Endometrial microvascular endothelial cells (primary cell): Measurements from ENCODE around the gene ATP9B. TPM values are rescaled to one million over a fixed set of nuclear protein-coding genes. Genes with fewer than 3 reads are reported as not detected.
"Not testable (repeated sequence)": the region's sequence is repeated elsewhere in the genome, so short reads cannot be mapped to it uniquely, and the experiment has no call there.

Experiments
- in situ Hi-C: cut with HindIII; loops from 2 replicates; pipeline ENCODE4 v1.10.0; 2017; ENCODE audit warnings: low sequenced_read_pairs, low pct_unique_long_range_greater_than_20kb; ENCODE audit errors: inconsistent ontology term
- total RNA-seq: library from RNA; depleted of rRNA; stranded (reverse); fragments of >200 nt; gene quantifications from one replicate; pipeline ENCODE4 v1.2.3, GENCODE V29; 2015; ENCODE audit errors: inconsistent ontology term

The ATP9B gene
- total RNA-seq, 1 donor from 2014 or later: 9.5 TPM

DNA sequence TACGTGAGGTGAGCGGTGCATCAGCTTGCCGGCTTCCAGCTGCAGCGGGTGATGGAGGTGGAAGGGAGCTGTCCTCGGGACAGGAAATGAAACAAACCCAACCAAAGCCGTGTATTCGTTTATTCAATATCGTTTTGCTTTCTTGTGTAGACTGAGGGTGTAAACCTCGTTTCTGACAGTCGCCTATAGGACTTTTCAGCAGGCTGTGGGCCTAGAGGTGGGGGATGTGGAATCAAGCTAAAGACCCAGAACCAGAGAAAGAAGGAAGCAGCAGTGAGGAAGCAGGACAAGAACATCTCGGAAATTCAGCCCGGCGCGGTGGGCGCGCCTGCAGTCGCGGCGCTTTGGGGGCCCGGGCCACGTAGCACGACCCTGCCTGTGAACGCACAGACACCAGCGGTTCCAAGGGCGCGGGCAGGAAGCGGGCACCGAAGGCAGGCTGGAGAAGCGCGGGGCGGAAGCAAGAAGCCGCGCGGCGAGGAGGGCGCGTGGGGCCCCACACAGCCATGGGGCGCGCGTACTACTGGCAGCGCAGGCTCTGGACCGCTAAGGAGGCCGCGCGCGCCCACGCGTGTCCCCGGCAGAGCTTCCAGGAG lies 755 bp upstream of the ATP9B start:
- in situ Hi-C loops: no loop called here

DNA sequence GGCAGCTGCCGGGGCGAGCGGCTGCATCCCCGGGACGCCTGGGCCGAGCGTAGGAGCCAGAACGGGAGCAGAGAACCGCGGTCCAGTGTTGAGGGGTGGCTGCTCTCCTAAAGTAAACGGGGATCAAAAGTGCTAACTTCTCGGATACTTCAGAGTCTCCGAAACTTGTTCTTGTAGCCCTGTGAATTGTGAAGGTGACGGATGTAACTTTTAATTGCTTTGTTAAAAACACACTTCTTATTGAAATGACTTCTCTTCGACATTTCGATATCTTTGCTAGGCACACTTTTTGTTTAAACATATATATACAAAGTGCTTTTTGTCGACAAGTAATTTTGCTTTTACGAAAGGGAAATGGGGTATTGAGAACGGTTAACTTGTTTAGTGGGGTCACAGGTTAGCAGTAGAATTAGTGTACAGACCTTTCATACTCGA lies 540 bp downstream of the ATP9B start:
- in situ Hi-C loops: no loop called here

DNA sequence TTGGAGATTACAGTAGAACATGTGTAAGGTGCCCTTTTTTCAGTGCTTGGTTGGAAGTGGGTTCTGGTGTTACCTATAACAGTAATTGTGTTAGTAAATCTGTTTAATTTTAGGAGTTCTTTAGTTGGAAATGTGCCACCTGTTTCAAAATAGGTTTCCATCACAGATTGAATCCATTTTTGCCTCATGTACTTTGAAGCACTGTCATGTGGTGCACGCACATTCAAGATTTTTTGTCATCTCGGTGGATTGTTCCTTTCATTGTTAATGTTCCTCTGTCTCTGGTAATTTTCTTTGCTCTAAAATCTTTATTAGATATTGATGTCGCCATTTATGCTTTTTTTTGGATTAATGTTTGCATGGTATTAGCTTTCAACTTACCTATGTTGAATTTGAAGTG lies 1.3 kb downstream of the ATP9B start:
- in situ Hi-C loops: no loop called here

DNA sequence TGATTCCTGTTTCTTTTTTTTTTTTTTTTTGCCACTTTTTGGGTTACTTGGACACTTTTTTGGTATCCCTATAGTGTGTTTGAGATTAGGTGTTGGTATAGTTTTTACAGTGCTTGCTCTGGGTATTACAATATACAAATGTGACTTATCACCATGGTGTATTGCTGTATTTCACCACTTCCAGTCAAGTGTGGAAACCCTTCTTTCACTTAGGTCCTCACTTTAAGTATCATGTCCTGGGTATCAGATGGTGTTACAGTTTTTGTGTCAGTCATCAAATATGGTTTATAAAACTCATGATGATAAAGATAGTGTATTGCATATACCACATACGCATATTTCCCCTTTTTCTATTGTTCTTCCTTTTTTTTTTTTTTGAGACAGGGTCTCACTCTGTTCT lies 1.8 kb downstream of the ATP9B start:
- in situ Hi-C loops: no loop called here

DNA sequence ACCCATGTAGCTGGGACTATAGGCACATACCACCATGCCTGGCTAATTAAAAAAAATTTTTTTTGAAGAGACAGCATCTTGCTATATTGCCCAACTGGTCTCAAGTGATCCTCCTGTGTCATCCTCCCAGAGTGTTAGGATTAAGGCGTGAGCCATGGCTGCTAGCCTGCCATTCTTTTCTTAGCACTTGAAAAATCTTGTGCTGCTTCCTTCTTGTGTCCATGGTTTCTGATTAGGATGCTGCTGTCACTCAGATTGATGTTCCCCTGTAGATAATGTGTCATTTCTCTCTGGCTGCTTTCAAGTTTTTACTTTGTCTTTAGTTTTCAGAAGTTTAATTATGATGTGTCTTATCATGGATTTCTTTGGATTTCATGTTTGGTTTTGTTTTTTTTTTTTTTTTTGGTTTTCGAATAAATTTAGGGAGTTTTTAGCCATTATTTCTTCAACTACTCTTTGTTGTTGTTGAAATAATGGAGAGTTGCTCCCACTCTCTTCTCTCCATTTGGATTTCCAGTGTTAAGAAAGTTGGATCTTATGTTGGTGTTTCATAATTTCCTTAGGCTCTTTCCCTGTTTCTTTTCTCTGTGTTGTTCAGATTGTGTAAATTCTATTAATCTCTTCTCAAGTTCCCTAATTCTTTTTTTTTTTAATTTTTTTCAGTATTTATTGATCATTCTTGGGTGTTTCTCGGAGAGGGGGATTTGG lies 2.5 kb downstream of the ATP9B start:
- in situ Hi-C loops: no loop called here

DNA sequence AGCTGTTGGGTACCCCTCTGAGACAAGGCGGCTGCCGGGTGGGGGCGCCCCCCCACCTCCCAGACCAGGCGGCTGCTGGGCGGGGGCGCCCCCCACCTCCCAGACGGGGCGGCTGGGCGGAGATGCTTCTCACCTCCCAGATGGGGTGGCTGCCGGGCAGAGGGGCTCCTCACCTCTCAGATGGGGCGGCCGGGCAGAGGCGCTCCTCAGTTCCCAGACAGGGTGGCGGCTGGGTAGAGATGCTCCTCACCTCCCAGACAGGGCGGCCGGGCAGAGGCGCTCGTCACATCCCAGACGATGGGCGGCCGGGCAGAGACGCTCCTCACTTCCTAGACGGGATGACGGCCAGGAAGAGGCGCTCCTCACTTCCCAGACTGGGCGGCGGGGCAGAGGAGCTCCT lies 3.5 kb downstream of the ATP9B start:
- in situ Hi-C loops: not testable (repeated sequence)

DNA sequence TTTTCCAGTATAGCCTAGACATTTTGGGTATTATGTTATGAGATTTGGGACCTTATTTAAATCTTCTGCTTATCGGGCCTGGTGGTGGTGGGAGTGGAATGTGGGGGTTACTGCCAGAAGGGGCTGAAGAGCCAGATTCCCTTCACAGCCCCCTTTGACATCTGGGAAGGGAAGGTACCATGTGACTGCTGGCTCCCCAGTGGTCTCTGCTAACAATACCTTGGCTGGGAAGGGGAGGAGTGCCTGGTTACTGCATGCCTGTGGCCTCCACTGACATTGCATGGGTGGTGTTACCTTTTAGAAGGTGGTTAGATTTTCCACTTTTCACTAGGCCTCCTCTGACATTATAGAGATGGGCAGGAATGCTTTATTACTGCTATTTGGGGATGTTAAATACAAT lies 8.0 kb downstream of the ATP9B start:
- in situ Hi-C loops: no loop called here

DNA sequence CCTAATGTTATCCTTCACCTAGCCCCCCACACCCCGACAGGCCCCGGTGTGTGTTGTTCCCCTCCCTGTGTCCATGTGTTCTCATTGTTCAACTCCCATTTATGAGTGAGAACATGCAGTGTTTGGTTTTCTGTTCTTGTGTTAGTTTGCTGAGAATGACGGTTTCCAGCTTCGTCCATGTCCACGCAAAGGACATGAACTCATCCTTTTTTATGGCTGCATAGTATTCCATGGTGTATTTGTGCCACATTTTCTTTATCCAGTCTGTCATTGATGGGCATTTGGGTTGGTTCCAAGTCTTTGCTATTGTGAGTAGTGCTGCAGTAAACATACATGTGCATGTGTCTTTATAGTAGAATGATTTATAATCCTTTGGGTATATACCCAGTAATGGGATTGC lies 9.6 kb downstream of the ATP9B start:
- in situ Hi-C loops: not testable (repeated sequence)

DNA sequence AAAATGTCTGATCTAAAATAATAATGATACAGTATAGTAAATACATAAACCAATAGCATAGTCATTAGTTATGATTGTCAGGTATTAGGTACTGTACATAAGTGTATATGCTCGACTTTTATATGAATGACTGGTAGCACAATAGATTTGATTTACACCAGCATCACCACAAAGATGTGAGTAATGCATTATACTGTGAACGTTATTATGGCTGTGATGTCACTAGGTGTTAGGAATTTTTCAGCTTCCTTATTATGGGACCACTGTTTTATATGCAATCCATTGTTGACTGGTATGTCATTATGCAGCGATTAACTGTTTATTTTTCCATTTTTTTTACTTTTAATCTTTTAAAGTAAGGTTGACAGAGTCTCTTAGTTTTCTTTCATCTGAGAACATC lies 23.7 kb downstream of the ATP9B start:
- in situ Hi-C loops: no loop called here

DNA sequence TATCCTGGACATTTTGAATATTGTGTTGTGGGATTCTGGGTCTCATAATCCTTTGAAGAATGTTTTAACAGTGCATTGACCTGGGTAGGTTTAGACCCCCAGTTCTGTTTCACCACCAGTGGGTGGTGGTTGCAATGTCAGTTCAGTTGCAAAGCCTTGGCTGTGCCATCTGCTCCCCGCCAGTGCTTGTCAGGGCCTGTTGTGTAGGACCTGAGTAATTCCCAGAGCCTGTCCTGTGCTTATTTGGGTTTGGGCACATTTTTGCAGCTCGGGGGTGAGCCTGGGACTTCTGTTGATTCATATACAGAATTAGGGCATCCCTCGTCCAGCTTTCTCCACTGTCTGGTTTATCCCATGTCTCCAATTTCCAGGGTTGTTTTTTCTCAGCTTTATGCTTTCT lies 24.8 kb downstream of the ATP9B start:
- in situ Hi-C loops: no loop called here

DNA sequence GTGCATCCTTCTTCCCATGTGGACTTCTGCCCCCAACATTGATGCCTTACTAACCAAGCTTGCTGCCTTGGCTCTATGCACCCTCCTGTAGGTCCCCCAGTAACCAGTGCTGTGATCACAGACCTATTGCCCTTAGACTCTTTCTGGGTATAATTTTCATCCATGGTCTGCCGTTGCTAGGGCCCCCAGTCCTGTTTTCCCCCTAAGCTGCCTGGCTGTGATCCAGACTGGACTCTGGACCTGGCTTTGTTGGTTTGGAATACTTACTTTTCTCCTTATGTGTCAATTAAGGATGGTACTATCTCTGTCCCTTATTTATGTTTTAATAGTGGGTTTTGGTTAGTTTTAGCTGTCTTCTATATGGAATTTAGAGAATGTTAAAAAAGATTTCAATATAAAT lies 26.0 kb downstream of the ATP9B start:
- in situ Hi-C loops: no loop called here

DNA sequence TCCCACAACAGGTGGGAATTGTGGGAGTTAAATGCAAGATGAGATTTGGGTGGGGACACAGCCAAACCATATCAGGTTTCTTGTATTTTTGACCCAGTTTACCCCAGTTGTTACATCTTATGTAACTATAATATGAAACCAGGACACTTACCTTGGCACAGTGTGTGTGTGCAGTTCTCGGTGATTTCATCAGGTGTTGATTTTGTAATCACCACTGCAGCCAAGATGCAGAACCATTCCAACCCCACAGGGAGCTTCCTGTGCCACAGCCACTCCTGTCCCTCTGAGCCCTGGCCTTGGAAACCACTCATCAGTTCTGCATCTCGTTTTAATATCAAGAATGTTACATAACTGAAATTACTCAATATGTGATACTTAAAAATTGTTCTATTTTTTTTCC lies 31.8 kb downstream of the ATP9B start:
- in situ Hi-C loops: no loop called here

DNA sequence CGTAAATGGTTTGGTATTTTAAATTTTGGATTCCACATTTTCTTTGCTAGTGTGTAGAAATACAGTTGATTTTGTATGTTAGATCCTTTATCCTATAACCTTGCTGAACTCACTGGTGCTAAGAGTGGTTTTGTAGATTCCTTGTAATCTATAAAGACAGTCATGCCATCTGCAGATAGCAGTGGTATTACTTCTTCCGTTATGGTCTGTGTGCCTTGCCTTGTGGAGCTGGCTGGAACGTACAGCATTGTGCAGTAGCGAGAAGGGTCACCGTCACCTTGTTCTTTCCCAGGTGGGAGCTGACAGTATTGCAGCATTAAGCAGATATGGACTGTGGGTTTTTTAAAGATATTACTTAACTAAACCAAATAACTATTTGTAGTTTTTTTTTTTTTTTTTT lies 33.7 kb downstream of the ATP9B start:
- in situ Hi-C loops: no loop called here

DNA sequence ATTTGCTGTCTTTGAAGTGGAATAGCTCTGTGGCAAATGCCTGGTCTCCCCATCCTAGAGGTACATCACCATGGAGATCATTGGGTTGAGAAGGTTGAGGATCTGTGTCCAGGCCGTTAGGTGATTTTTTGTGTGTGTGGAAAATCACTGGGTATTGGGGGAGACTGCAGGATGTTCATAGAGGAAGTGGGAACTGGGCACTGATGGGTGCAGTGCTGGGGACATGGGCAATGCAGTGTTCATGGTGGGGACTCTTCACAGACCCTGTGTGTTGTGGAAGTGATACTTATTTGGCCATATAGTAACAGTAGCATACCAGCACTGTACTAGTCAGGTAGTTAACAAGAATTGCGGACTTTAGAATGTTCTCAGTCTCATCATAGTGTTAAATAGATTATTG lies 34.9 kb downstream of the ATP9B start:
- in situ Hi-C loops: no loop called here

DNA sequence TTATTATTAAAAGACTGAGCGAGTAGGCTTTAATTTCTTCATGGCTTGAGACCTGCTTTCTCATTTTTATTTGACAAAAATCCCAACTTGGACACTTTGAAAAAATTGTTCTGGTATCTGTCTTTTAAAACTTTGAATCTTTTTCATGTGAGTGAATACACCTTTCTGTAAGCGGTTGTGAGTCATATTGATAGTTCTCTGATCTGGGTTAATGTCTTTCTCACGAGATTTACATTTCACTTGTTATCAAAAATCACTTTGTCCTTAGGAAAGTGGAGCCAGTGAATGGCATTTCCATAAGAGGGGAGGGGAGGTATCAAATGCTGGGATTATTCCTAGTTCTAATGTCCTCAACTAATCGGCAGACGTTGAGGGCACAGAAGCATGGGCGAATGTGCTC lies 36.3 kb downstream of the ATP9B start:
- in situ Hi-C loops: no loop called here

DNA sequence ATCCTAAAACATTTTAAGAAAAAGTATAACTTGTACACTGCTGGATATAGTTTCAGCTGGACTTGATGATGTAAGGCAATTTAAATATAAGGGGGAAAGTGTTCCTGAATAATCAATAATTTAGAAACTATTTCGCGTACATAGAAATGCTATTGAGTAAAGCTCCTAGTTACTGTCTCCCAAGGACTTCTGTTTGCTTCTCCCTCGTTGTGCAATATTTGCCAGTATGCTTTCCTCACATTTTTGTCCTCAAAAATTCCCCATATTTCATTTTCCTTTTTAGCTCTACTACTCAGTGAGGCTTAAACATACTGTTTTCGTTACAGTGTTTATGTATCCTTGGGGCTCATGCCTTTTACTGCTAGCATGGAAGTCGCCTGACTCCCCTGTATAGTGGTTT lies 36.9 kb downstream of the ATP9B start:
- in situ Hi-C loops: no loop called here

DNA sequence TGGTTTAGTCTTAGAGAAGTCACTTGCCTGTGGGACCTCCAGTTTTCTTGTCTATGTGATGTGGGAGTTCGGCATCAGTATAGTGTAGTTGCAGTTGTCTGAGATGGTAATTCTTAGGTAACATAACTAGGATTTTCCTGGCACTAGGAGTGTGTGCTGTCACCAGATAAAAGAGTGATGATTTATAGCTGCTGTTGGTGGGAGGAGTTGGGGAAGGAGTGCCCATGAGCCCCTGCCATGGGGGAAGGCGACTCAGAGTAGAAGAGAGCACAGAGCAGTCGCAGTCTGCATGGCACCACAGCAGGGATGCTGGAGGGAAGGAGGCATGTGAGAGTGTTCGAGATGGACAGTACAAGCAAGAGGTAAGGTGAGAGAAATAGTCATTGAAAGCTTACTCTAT lies 38.7 kb downstream of the ATP9B start:
- in situ Hi-C loops: no loop called here

DNA sequence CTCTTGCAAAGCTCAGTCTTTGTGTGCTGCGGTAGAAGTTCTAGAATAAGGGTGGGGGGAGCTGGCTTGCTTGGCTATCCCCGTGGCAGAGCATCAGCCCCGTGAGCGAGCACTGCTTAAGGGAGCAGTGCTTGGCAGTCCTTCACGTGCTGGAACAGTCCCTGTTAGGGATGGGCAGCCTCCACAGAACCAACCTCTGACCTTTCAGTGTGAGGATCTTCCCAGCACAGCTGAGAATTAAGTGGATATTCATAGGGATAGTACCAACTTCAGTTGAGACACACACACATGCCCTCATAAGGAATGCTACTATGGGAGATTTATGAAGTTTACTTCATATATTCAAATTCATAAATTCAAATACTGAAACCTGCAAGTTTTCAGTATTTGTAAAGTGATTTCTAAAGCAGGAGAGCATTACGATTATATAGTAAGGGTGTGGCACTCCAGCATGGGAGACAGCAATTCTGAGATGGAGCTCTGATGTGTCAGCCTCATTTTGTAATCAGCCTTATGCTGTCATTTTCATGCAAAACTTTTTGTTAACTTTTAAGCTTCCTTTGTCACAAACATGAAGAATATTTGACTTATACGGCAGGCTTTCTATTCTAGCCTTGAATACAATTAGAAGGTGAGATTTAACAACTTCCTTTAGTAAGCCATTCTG lies 39.5 kb downstream of the ATP9B start:
- in situ Hi-C loops: no loop called here

DNA sequence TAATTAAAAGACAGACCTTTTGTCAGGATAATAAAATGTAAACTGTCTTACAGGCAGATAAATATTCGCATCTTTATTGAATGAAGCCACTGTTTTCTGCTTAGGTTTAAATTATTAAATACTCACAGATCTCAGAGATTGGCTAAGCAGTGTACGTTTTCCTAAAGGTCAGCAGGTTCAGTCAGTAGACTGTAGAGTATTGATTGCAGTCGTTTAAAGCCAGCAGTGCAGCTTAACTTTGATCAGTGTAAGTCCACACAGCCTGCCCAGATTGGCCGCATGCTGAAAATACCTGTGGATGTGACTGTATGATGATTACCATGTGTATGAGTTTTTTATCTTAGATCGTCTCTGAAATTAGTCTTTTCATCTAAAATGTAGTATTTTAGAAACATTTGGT lies 42.3 kb downstream of the ATP9B start:
- in situ Hi-C loops: no loop called here

DNA sequence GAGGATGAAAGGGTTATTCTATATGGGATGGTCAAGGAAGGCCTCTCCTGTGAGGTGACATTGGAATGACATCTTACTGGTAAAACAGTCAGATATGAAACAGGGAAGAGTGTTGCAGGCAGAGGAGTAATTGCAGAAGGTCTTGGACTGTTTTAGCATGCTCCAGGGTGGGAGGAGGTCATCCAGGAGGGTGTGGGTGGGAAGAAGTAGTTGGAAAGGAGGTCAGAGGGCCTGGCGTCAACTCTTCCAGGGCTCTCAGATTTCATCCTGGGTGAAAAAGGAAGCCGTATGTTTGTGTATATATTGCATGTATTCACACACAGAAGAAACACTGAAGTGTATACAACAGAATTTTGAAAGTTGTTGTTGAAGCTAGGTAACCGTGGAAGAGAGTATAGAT lies 48.2 kb downstream of the ATP9B start:
- in situ Hi-C loops: no loop called here
